GM19395 (cell line): ENCODE data around the gene FZD8.

Experiments used
- ATAC-seq: cut with Tn5 transposase; IDR thresholded peaks from one replicate; pipeline ENCODE4 v1.9.1; 2021; ENCODE audit warnings: mild to moderate bottlenecking, moderate library complexity; ENCODE audit not compliant: unreplicated experiment

FZD8 gene

DNA sequence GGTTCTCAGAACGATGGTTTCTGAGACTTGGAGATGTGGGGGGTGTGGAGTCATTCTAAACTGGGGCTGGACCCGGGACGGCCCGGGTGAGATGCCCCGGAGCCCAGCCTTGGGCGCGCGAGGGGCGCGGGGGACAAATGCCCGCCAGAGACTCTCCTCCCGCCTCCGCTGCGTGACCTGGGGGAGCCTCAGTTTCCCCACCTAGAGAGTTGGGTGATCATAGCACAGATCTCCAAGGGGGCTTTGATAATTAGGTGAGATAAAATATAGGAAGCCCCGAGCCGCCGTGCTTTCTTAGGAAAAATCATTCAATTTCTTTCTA is 658 bp upstream of the FZD8 start:
- ATAC-seq, result no peak

DNA sequence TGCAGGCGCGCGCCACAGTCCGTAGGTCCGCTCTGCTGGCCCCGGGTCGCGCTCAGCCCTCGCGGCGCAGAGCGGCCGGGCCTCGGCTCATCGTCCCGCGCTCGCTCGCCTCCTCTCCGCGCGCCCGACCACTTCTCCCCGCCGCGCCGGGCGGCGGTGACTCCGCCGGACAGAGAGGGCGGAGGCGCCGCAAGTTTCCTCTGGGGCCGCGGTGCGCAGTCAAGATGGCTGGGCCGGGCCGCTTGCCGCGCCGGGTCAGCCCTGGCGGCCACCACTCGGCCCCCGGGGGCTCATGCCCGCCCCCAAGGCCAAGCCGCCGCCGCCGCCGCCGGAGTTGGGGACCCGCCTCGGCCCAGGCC is 441 bp downstream of the FZD8 start:
- ATAC-seq, result peak; percentile 31

DNA sequence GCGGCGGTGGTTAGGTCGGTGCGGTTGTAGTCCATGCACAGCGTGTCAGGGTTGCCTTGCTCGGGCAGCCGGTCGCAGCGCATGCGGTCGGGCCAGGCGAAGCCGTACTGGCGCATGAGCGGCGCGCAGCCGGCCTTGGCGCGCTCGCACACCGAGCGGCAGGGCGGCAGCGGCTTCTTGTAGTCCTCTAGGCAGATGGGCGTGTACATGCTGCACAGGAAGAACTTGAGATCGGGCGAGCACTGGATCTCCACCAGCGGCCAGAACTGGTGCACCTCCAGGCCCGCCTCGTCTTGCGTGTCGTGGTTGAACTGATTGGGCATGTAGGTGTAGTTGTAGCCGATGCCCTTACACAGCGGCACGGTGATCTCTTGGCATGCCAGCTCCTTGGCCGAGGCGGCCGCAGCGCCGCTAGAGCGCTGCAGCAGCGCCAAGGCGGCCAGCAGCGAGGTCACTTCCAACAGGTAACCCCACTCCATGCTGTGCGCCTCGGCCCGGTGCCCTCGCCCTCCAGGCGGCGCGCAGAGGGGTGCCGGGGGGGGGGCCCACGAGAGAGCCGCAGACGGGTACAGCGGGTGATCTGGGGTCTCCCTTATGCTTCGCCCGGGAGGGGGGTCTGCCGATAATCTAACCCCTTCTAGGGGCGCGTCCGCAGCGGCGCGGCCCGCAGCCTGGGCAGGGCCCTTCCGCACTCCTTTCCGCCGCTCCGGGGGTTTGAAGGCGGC is 983 bp downstream of the FZD8 start:
- peak; percentile 43 for ATAC-seq

- peak; percentile 8 for ATAC-seq
Observed at GRCh38 chr10:35640474-35640873, 1.6 kb downstream of the FZD8 start.

- no peak for ATAC-seq
Observed at GRCh38 chr10:35639728-35640401, 2.2 kb downstream of the FZD8 start.

DNA sequence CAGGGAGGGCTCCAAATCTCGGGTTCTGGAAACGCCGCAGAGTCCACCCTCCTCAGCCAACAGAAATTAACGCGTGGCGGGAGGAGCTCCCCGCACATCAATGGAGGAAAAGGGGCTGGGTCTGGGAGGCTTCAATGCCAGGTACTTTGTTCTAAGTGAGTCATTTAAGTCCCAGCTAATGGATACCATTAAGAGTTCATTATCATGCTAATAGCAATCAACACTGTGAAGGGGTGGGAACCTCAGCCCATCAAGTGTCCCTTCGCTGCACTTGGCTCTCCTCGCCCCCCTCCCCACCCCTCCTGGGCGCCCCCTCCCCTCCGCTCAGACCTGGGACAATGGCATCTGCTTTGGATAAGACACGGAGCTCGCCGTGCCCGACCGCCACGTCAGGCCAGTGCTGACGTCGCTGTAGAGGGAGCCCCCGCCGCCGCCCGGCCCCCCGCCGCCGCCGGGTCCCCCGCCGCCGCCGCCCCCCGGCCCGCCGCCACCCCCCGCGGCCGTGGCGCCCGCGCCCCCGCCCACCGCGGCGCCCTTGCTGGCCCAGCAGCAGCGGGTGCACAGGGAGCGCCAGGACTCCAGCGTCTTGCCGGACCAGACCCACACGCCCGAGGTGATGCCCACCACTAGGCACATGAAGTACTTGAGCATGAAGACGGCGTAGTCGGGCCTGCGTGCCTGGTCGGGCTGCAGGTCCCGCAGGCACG is 2.9 kb downstream of the FZD8 start:
- ATAC-seq, result no peak

- ATAC-seq, result no peak
Observed at GRCh38 chr10:35638101-35638500, 4.0 kb downstream of the FZD8 start.

DNA sequence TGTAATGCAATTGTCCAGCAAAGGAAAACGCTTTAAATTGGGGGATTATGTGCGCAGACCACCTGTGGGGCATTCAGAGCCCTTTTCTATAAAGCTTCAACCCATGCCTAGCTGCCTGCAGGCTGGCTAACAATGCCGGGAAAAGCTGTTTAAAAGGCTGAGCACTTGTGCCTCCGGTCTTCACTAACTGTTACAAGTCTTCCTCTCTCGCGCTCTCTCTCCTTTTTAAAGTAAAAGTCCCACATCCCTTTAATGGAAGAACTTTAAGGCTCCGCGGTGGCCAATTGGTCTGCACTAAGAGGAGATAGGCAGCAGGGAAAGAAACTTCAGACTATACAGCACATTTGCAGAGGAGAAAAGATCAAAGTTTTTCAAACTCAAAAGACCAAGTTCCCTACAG is 4.6 kb downstream of the FZD8 start:
- no peak for ATAC-seq

GRCh38 chr10:35636956-35637355 is 5.1 kb downstream of the FZD8 start:
- ATAC-seq, result no peak

DNA sequence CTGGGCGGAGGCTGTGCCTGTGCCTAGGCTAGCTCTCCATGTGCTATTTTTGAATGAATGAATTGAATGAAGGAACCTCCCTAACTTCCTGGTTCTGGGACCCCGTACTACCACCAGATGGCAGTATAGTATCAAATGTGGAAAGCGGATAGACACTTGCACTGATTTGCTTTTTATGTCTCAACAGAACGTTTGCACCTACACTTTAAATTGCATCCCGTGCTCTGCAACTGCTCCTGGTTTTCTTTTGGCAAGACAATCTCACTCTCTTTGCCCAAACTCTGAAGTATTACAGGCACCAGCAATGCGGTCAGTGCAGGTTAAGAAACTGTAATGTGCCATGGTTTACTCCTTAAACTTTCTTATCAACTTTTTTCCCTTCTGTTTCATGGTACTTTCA is 6.5 kb downstream of the FZD8 start:
- peak; percentile 80 for ATAC-seq

- ATAC-seq, result no peak
Observed at GRCh38 chr10:35633006-35633980, 8.8 kb downstream of the FZD8 start.

- ATAC-seq, result no peak
Observed at GRCh38 chr10:35632027-35632426, 10.1 kb downstream of the FZD8 start.

DNA sequence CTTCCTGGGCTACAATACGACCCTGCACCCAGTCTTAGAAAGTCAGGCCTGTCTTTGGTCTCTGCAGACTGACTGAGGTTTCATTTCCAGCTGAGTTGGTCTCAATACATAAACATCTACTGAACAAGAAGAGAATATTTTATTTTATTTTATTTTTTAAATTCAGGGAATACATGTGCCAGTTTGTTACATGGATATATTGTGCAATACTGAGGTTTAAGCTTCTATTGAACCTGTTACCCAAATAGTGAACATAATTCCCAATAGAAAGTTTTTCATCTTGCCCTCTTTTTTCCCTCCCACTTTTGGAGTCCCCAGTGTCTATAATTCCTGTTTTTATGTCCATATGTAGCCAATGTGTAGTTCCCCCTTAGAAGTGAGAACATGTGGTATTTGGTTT is 10.7 kb downstream of the FZD8 start:
- no peak for ATAC-seq

DNA sequence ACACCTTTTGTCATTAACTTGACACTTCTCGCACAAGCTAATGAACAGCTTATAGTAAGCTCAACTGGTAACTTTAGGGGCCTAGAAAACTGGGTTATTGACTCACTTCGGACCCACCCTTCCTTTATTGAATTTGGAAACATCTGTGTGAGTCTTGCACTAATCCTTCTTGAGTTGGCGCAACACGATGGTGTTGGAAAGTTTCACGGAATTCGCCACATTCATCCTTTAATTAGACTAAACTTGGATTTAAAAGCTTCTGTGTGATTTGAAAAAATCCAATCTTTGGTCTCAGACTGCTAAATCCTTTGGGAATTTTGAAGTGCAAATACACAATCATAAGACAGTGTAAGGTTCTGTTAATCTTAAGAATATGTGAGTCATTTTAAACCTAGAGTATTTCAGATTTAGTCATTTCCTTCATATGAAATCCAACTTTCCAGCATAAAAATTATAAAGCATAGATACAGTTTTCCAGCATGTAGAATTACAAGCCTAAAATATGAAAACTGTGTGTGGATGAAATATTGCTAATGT is 15.1 kb downstream of the FZD8 start:
- no peak for ATAC-seq

DNA sequence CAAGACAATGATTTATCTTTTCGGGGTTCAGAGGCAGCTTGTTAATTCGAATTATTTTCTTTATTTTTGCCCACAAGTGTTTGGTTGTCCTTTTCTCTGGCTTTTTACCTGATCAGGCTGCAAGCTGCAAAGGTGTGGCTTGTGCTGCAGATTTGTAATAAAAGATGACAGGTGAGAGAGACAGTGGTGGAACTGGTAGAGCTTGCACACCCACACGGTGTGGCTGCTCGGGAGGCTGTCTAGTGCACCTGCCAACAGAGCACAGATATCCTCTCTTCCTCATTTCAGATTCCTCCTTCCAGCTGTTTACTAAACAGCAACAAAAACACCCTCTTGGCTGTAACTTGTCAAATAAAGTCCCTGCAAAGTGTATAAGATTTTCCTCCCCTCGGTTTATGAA is 27.8 kb downstream of the FZD8 start:
- no peak for ATAC-seq

DNA sequence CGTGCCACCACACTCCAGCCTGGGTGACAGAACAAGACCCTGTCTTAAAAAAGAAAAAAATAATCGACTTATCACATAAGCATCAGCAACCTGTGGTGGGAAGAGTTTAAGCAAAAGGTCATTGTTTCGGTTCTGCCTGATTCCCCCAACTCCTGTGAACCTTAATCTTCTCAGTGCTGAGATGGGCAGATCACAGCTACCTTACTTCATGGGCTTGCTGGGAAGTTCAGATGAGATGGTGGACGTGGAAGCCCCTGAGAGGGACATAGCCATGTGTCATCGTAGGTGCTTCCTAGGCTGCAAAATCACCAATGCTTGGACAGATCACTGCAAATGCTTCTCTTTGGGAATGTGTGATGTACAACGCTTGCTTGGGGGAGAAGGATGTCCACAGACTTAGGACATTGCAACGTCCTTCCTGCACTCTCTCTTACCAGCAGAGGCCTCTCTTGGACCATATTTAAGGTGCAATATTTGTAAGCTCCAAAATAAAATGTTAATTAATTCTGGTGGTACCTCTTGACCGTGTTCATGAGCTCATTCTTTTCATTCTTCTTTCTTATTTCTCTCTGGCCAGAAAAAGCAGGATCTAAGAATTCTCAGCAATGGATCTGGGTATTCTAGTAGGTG is 28.4 kb downstream of the FZD8 start:
- ATAC-seq, result no peak

GRCh38 chr10:35613107-35613440 is 29.0 kb downstream of the FZD8 start:
- ATAC-seq, result no peak

DNA sequence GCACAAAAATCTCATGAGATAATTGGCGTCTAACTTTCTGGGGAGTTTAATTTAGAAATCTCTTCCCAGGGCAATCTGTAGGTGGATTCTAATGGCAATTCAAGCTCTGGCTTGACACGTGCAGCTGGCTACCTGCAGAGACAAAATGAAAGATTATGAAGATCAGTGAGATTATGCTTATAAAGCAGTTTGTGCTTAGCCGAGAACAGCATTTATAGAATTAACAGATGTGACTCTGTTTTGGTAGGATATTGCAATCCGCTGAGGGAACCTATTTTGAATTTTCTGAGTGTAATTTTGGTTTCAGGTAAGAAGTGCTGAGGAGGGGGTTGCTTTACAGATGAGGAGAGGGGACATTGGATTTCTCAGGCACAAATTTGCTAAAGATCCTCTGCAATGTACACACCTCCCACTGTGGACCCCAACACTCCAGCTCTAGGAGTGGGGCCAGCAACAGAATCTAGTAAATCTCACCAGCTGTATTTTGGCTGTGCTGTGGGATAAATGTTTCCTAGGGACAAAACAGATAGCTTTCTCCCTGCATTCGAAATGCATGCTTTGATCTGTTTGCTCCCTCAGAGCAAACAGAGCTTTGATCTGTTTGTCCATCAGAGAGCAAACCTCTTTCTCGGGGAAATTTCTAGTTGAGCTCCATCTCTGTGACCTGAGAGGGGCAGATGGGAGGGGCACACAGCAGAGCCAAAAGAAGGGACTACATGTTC is 29.6 kb downstream of the FZD8 start:
- ATAC-seq, result no peak

DNA sequence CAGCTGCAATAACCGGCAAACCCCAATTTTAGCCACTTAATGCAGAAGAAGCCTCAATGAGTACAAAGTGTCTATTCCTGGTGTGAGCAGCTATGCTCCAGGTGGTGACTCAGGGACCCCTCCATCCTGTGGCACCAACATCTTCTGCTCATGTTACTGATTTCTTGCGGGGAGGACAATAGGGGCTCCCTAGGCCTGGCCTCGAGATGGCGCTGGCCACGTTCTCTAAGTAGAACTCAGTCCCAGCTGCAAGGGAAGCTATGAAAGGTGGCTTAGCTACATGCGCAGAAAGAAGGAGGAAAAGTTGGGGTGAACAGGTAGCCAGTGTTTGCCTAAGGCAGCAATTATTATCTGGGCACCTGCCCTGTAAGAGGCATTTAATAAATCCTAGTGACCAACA is 30.3 kb downstream of the FZD8 start:
- no peak for ATAC-seq

DNA sequence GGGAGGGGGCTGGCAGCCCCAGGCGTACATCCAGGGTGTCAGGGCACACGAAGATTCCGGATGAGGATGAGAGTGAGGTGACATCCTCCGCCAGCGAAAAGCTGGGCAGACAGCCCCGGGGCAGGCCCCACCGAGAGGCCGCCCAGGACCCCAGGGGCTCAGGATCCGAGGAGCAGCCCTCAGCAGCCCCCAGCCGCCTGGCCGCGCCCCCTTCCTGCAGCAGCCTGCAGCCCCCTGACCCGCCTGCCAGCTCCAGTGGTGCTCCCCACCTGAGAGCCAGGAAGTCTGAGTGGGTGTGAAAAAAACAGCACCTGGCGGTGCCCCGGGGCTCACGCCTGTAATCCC is 33.8 kb downstream of the FZD8 start:
- no peak for ATAC-seq
